OCI-LY1 (cell line): ENCODE measurements around the gene ARHGEF33.

ENCODE experiments used
- H2AFZ ChIP-seq: fragments of 200-600 bp; sonication (generic), shearing (Covaris generic); 2 replicates; pipeline ENCODE4 v1.6.0; 2014; ENCODE audit warnings: antibody characterized with exemption, mild to moderate bottlenecking, low read length
- H3F3A ChIP-seq: fragments of 200-600 bp; sonication (generic), shearing (Covaris generic); 2 replicates; pipeline ENCODE4 v1.6.0; 2014; ENCODE audit warnings: mild to moderate bottlenecking, antibody characterized with exemption, low read length, moderate library complexity; ENCODE audit not compliant: insufficient read depth
- H3K27ac ChIP-seq: fragments of 200-600 bp; sonication (generic); 2 replicates; pipeline ENCODE4 v1.5.1; 2014; ENCODE audit warnings: low read length, mixed run types, mild to moderate bottlenecking, low read depth; ENCODE audit not compliant: poor library complexity, severe bottlenecking
- H3K27me3 ChIP-seq: fragments of 200-600 bp; sonication (generic); 2 replicates; pipeline ENCODE4 v1.6.0; 2014; ENCODE audit warnings: antibody characterized with exemption, mild to moderate bottlenecking, low read length, moderate library complexity; ENCODE audit not compliant: insufficient read depth
- H3K36me3 ChIP-seq: fragments of 200-600 bp; sonication (generic); 2 replicates; pipeline ENCODE4 v1.6.1; 2014; ENCODE audit warnings: mild to moderate bottlenecking, antibody characterized with exemption, low read length, moderate library complexity, mixed read lengths; ENCODE audit not compliant: insufficient read depth
- H3K4me1 ChIP-seq: fragments of 200-600 bp; sonication (generic); 2 replicates; pipeline ENCODE4 v1.5.1; 2014; ENCODE audit warnings: mild to moderate bottlenecking, low read length, moderate library complexity; ENCODE audit not compliant: insufficient read depth, severe bottlenecking
- H3K4me2 ChIP-seq: fragments of 200-600 bp; sonication (generic), shearing (Covaris generic); 2 replicates; pipeline ENCODE4 v1.6.1; 2014; ENCODE audit warnings: low read length
- H3K4me3 ChIP-seq: fragments of 200-600 bp; sonication (generic); 2 replicates; pipeline ENCODE4 v1.5.1; 2014; ENCODE audit warnings: low read length, low read depth, mild to moderate bottlenecking, mixed read lengths; ENCODE audit not compliant: poor library complexity, severe bottlenecking
- H3K79me2 ChIP-seq: fragments of 200-600 bp; shearing (Covaris generic); 2 replicates; pipeline ENCODE4 v1.6.1; 2016; ENCODE audit warnings: mixed run types, low read length, mixed read lengths; ENCODE audit not compliant: insufficient read depth
- H3K9ac ChIP-seq: fragments of 200-600 bp; sonication (generic), shearing (Covaris generic); 2 replicates; pipeline ENCODE4 v1.6.1; 2014; ENCODE audit warnings: mild to moderate bottlenecking, low read length, mixed read lengths
- H3K9me2 ChIP-seq: fragments of 200-600 bp; sonication (generic), shearing (Covaris generic); 2 replicates; pipeline ENCODE4 v1.6.1; 2014; ENCODE audit warnings: low read depth, mild to moderate bottlenecking, low read length, mixed read lengths
- H3K9me3 ChIP-seq: fragments of 200-600 bp; shearing (Covaris generic); 2 replicates; pipeline ENCODE4 v1.6.1; 2014; ENCODE audit warnings: low read length, mixed read lengths
- H4K20me1 ChIP-seq: fragments of 200-600 bp; sonication (generic), shearing (Covaris generic); 2 replicates; pipeline ENCODE4 v1.6.0; 2016; ENCODE audit warnings: mild to moderate bottlenecking, low read length; ENCODE audit not compliant: insufficient read depth
- CTCF ChIP-seq: fragments of 200-600 bp; sonication (generic), shearing (Covaris generic); IDR thresholded peaks from 2 replicates; pipeline ENCODE4 v1.5.1; 2017; ENCODE audit warnings: mild to moderate bottlenecking, antibody characterized with exemption, low read length, moderate library complexity, mixed read lengths
- EZH2 ChIP-seq: fragments of 200-600 bp; sonication (generic), shearing (Covaris generic); IDR thresholded peaks from 2 replicates; pipeline ENCODE4 v1.8.0; 2017; ENCODE audit warnings: borderline replicate concordance, mixed run types, mild to moderate bottlenecking, antibody characterized with exemption, low read length, moderate library complexity, mixed read lengths

ARHGEF33 gene

GRCh38 chr2:39020383-39020782 is 130.7 kb downstream of the ARHGEF33 start:
- H3K4me2 ChIP-seq: no peak overlapping the region

GRCh38 chr2:39022642-39023235 is 133.1 kb downstream of the ARHGEF33 start:
- Histone ChIP-seq H3K9ac (no peak overlapping the region), H2AFZ (no peak overlapping the region), H3K9me3 (no peaks in the 10 kb centered on the region), H3F3A (no peaks in the 10 kb centered on the region), H3K4me2 (no peak overlapping the region), H3K79me2 (no peaks in the 10 kb centered on the region), H3K27me3 (no peaks in the 10 kb centered on the region), H3K36me3 (peaks cover 26% of the 10 kb centered on the region), H4K20me1 (no peaks in the 10 kb centered on the region), H3K27ac (no peak overlapping the region), H3K9me2 (no peaks in the 10 kb centered on the region), H3K4me1 (no peaks in the 10 kb centered on the region), H3K4me3 (no peak overlapping the region)
- TF ChIP-seq CTCF: no peak
- no peak for TF ChIP-seq EZH2

More at GRCh38 chr2:39020383-39020782, 130.7 kb downstream of the ARHGEF33 start:
- H3K36me3 ChIP-seq: peaks cover 17% of the 10 kb centered on the region
- no peak overlapping the region for H3K4me3 ChIP-seq
- no peak overlapping the region for H3K9ac ChIP-seq
- no peaks in the 10 kb centered on the region for H3K27me3 ChIP-seq
- no peak overlapping the region for H3K27ac ChIP-seq
- no peak overlapping the region for H2AFZ ChIP-seq
- H3K79me2 ChIP-seq: no peaks in the 10 kb centered on the region
- no peak for TF ChIP-seq EZH2
- TF ChIP-seq CTCF: no peak
- no peaks in the 10 kb centered on the region for H3K9me3 ChIP-seq
- H3K9me2 ChIP-seq: no peaks in the 10 kb centered on the region
- H3K4me1 ChIP-seq: no peaks in the 10 kb centered on the region
- H3F3A ChIP-seq: no peaks in the 10 kb centered on the region
- H4K20me1 ChIP-seq: no peaks in the 10 kb centered on the region

- no peaks in the 10 kb centered on the region for H3K9me3 ChIP-seq
- no peak overlapping the region for H3K4me2 ChIP-seq
- no peak overlapping the region for H2AFZ ChIP-seq
- H3K9ac ChIP-seq: no peak overlapping the region
- TF ChIP-seq CTCF (no peak), EZH2 (no peak)
- H3K27ac ChIP-seq: peak overlapping the region; percentile 12
- no peak overlapping the region for H3K4me3 ChIP-seq
- no peaks in the 10 kb centered on the region for H3K79me2 ChIP-seq
- H4K20me1 ChIP-seq: no peaks in the 10 kb centered on the region
- H3K36me3 ChIP-seq: peaks cover 26% of the 10 kb centered on the region
- H3K4me1 ChIP-seq: no peaks in the 10 kb centered on the region
- H3K27me3 ChIP-seq: no peaks in the 10 kb centered on the region
- H3K9me2 ChIP-seq: no peaks in the 10 kb centered on the region
- H3F3A ChIP-seq: no peaks in the 10 kb centered on the region
These were observed 134.0 kb downstream of the ARHGEF33 start for GRCh38 chr2:39023649-39024048.
